A673 (cell line): ENCODE data around the gene PLEKHH2. TPM values are rescaled to one million over a fixed set of nuclear protein-coding genes. Genes with fewer than 3 reads are reported as not detected.

Experiments
- BruUV-seq: library from RNA; stranded (reverse); fragments of 400-500 nt; replicated peaks from 2 replicates; lab custom pipeline; 2021; lab: Mats Ljungman, UMichigan
- CTCF ChIA-PET: fragments of 300-600 bp; sonication (Branson Sonifier 250); formaldehyde crosslinking; loops from one replicate; lab custom pipeline; 2022; ENCODE audit warnings: antibody characterized with exemption; lab: Charles Lee
- POLR2A ChIA-PET: fragments of 300-600 bp; sonication (Branson Sonifier 250); formaldehyde crosslinking; loops from one replicate; lab custom pipeline; 2022; ENCODE audit warnings: antibody characterized with exemption; ENCODE audit not compliant: low non-redundant PET; lab: Charles Lee
- DNase-seq: peaks from one replicate; pipeline ENCODE4 v3.0.0-alpha.2; 2015; ENCODE audit warnings: low spot score
- H3K27ac ChIP-seq: fragments of 200-600 bp; sonication (generic); 2 replicates; pipeline ENCODE4 v1.5.1; 2016; ENCODE audit warnings: mixed run types, low read depth, mild to moderate bottlenecking, mixed read lengths, antibody characterized with exemption, low read length; ENCODE audit not compliant: poor library complexity, severe bottlenecking
- H3K27me3 ChIP-seq: fragments of 200-600 bp; sonication (generic); replicated peaks from 2 replicates; pipeline ENCODE4 v1.6.1; 2017; ENCODE audit warnings: mixed run types, low read depth, mild to moderate bottlenecking, mixed read lengths, antibody characterized with exemption, low read length; ENCODE audit not compliant: insufficient read depth, poor library complexity
- H3K36me3 ChIP-seq: fragments of 200-600 bp; sonication (generic); 2 replicates; pipeline ENCODE4 v1.6.1; 2016; ENCODE audit warnings: mixed run types, mild to moderate bottlenecking, mixed read lengths, antibody characterized with exemption, low read length; ENCODE audit not compliant: insufficient read depth, poor library complexity, severe bottlenecking
- H3K4me1 ChIP-seq: fragments of 200-600 bp; sonication (generic); 2 replicates; pipeline ENCODE4 v1.6.1; 2017; ENCODE audit warnings: mixed run types, mild to moderate bottlenecking, mixed read lengths, antibody characterized with exemption, low read length; ENCODE audit not compliant: insufficient read depth, poor library complexity, severe bottlenecking
- H3K4me3 ChIP-seq: fragments of 200-600 bp; sonication (generic); 2 replicates; pipeline ENCODE4 v1.5.1; 2016; ENCODE audit warnings: low read depth, mixed run types, mild to moderate bottlenecking, mixed read lengths, low read length; ENCODE audit not compliant: poor library complexity, severe bottlenecking
- H3K9me3 ChIP-seq: fragments of 200-600 bp; sonication (generic); 2 replicates; pipeline ENCODE4 v1.6.1; 2016; ENCODE audit warnings: mixed run types, low read depth, mild to moderate bottlenecking, mixed read lengths, antibody characterized with exemption, low read length; ENCODE audit not compliant: poor library complexity, severe bottlenecking
- EZH2 ChIP-seq: fragments of 200-600 bp; sonication (generic); IDR thresholded peaks from 2 replicates; pipeline ENCODE4 v1.6.1; 2017; ENCODE audit warnings: borderline replicate concordance, low read depth, mild to moderate bottlenecking, mixed read lengths, antibody characterized with exemption, low read length; ENCODE audit not compliant: poor library complexity, severe bottlenecking
- intact Hi-C: fragments of 100-400 bp; cut with micrococcal nuclease; formaldehyde crosslinking; loops from one replicate; pipeline ENCODE4 v1.10.0; 2022; ENCODE audit not compliant: unreplicated experiment
- total RNA-seq: library from RNA; stranded (reverse); gene quantifications from 2 replicates; pipeline ENCODE4 v1.2.3, GENCODE V29; 2021
- TF ChIP-seq, protein P1 (sequence below): fragments of 300-800, 200-600 bp; sonication (generic); conservative IDR thresholded peaks from 2 replicates; pipeline ENCODE4 v1.5.1; 2017; ENCODE audit warnings: low read depth, mild to moderate bottlenecking, antibody characterized with exemption, low read length, moderate library complexity, mixed read lengths

PLEKHH2 gene
- total RNA-seq, 1 experiment from 2014 or later, result 2.2 TPM

DNA sequence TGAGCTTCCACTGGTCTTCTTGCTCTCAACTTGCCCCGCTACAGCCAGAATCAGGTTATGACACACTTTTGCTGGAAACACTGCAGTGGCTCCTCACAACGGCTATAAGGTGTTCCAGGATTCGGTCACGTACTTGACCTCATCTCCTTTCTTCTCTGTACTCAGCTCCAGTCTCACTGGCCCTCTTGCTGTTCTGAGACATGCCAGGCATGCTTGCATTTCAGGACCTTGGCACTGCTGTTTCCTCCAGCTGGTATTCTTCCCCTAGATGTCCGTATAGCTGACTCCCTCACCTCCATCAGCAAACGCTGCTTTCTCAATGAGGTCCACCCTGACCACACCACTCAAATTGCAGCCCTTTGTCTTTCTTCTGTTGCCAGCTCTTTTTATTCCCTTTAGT lies 71.1 kb downstream of the PLEKHH2 start:
- TF ChIP-seq, protein P1, sequence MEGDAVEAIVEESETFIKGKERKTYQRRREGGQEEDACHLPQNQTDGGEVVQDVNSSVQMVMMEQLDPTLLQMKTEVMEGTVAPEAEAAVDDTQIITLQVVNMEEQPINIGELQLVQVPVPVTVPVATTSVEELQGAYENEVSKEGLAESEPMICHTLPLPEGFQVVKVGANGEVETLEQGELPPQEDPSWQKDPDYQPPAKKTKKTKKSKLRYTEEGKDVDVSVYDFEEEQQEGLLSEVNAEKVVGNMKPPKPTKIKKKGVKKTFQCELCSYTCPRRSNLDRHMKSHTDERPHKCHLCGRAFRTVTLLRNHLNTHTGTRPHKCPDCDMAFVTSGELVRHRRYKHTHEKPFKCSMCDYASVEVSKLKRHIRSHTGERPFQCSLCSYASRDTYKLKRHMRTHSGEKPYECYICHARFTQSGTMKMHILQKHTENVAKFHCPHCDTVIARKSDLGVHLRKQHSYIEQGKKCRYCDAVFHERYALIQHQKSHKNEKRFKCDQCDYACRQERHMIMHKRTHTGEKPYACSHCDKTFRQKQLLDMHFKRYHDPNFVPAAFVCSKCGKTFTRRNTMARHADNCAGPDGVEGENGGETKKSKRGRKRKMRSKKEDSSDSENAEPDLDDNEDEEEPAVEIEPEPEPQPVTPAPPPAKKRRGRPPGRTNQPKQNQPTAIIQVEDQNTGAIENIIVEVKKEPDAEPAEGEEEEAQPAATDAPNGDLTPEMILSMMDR, result no peak
- TF ChIP-seq EZH2, result no peak
- ChIA-PET CTCF (no interaction called here), POLR2A (no interaction called here)
- no peaks in the 10 kb centered on the region for H3K4me1 ChIP-seq
- H3K4me3 ChIP-seq, result no peak overlapping the region
- H3K9me3 ChIP-seq, result no peaks in the 10 kb centered on the region
- no peaks in the 10 kb centered on the region for H3K27me3 ChIP-seq
- no peak overlapping the region for H3K27ac ChIP-seq
- BruUV-seq, result no TSS peak
- DNase-seq, result no peak
- H3K36me3 ChIP-seq, result no peaks in the 10 kb centered on the region
- intact Hi-C loops, result no loop called here

DNA sequence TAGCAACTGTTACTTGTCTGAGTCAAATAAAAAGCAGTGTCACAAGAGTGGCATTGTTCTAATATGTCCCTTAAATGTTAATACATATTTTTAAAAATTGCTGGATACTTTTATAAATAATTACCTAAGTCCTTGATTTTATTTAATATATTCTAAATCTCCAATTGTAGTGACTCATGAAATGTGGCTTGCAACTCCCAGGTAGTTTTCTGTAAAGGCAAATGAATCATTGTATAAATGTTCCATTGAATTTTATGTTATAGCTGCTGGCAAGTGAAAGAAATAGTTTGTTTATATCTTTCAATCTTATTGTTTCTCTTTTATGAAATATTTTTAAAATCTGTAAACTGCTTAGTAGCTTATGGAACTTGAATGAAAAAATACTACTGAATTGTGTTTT lies 71.8 kb downstream of the PLEKHH2 start:
- no TSS peak for BruUV-seq
- H3K27ac ChIP-seq, result no peak overlapping the region
- ChIA-PET CTCF (no interaction called here), POLR2A (no interaction called here)
- H3K4me3 ChIP-seq, result no peak overlapping the region
- no peak for DNase-seq
- intact Hi-C loops, result no loop called here
- no peaks in the 10 kb centered on the region for H3K27me3 ChIP-seq
- H3K36me3 ChIP-seq, result no peaks in the 10 kb centered on the region
- H3K9me3 ChIP-seq, result no peaks in the 10 kb centered on the region
- TF ChIP-seq, protein P1, result no peak
- no peak for TF ChIP-seq EZH2
- H3K4me1 ChIP-seq, result peaks cover 3% of the 10 kb centered on the region

DNA sequence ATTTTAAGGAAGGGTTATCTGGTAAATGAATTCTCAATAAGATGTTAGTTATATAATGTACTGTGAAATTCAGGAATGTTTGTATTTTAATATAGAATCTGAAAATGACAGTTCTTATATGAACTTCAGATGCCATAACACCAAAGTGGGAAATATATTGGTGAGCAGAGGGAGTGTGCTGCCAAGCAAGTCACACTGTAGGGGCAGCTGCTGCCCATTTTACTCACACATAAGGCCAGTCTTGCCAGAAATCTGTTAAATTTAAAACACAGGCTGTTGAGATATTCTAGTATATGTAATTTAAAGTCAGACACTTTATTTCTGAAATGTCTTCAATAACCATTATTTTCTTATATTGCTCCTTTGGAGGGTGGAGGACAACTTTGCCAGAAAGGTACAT lies 73.8 kb downstream of the PLEKHH2 start:
- DNase-seq, result no peak
- no peaks in the 10 kb centered on the region for H3K36me3 ChIP-seq
- peaks cover 8% of the 10 kb centered on the region for H3K4me1 ChIP-seq
- H3K4me3 ChIP-seq, result no peak overlapping the region
- BruUV-seq, result no TSS peak
- no peak for TF ChIP-seq EZH2
- TF ChIP-seq, protein P1, result no peak
- ChIA-PET CTCF (no interaction called here), POLR2A (no interaction called here)
- H3K9me3 ChIP-seq, result no peaks in the 10 kb centered on the region
- H3K27ac ChIP-seq, result no peak overlapping the region
- no peaks in the 10 kb centered on the region for H3K27me3 ChIP-seq
- intact Hi-C loops, result no loop called here
